DND-41 (cell line): ENCODE data around the gene AP1M1.

Experiments used
- CTCF ChIP-seq: IDR thresholded peaks from 2 replicates; pipeline ENCODE4 v1.5.1; 2012; ENCODE audit warnings: borderline replicate concordance, low read length, moderate library complexity, mild to moderate bottlenecking; ENCODE audit not compliant: poor library complexity, severe bottlenecking; ENCODE audit errors: extremely low read depth
- EZH2 ChIP-seq: IDR thresholded peaks from 3 replicates; pipeline ENCODE4 v1.6.1; 2012; ENCODE audit warnings: borderline replicate concordance, low read depth, mild to moderate bottlenecking, moderate library complexity, low read length, inconsistent platforms; ENCODE audit not compliant: severe bottlenecking

GRCh38 chr19:16260812-16261161, 63.1 kb downstream of the AP1M1 start:
- TF ChIP-seq CTCF (no peak), EZH2 (no peak)
